Tibial nerve (tissue), 4 donors: ENCODE data around the gene CLEC5A.

Experiments used
- CTCF ChIP-seq, 5 experiments: fragments of 200-600 bp in 3 of 5; fragments of 450-650 bp in 2 of 5; sonication (generic) in 3 of 5; IDR thresholded peaks; one replicate each; pipeline ENCODE4 v1.5.1; 2016 to 2019; ENCODE audit warnings: antibody characterized with exemption in 5 of 5, mild to moderate bottlenecking in 3 of 5, moderate library complexity in 2 of 5
- EP300 ChIP-seq, 2 donors: sonication (generic); formaldehyde crosslinking; IDR thresholded peaks; one replicate each; pipeline ENCODE4 v1.6.1; 2017; ENCODE audit warnings: antibody characterized with exemption in 2 of 2, mild to moderate bottlenecking in 1 of 2

GRCh38 chr7:141974831-141975230, 28.1 kb upstream of the CLEC5A start:
- TF ChIP-seq CTCF (IDR thresholded peaks at IDR 0.05) (no peak), EP300 (IDR thresholded peaks at IDR 0.05) (no peak)
